Transverse colon (tissue), 4 donors: Measurements from ENCODE around the gene DDX39B.

Experiments
- EP300 ChIP-seq: sonication (generic); formaldehyde crosslinking; IDR thresholded peaks from one replicate; pipeline ENCODE4 v1.6.1; 2017; ENCODE audit warnings: antibody characterized with exemption, low read depth
- POLR2A ChIP-seq: fragments of 450-650 bp; IDR thresholded peaks from one replicate; pipeline ENCODE4 v1.6.1; 2016; ENCODE audit warnings: antibody characterized with exemption, mild to moderate bottlenecking, moderate library complexity
- POLR2AphosphoS5 ChIP-seq, 3 donors: sonication (generic); formaldehyde crosslinking; IDR thresholded peaks; one replicate each; pipeline ENCODE4 v1.6.1; 2016; ENCODE audit warnings: antibody characterized with exemption in 3 of 3
- TF ChIP-seq, protein P1 (sequence below), 5 experiments: fragments of 200-600 bp in 3 of 5; fragments of 450-650 bp in 2 of 5; sonication (generic) in 3 of 5; IDR thresholded peaks; 1 replicate in 2 of 5; 2 replicates in 3 of 5; pipeline ENCODE4 v1.5.1; 2016 to 2017; ENCODE audit warnings: antibody characterized with exemption in 5 of 5, inconsistent platforms in 3 of 5, mild to moderate bottlenecking in 2 of 5, moderate library complexity in 1 of 5

DNA sequence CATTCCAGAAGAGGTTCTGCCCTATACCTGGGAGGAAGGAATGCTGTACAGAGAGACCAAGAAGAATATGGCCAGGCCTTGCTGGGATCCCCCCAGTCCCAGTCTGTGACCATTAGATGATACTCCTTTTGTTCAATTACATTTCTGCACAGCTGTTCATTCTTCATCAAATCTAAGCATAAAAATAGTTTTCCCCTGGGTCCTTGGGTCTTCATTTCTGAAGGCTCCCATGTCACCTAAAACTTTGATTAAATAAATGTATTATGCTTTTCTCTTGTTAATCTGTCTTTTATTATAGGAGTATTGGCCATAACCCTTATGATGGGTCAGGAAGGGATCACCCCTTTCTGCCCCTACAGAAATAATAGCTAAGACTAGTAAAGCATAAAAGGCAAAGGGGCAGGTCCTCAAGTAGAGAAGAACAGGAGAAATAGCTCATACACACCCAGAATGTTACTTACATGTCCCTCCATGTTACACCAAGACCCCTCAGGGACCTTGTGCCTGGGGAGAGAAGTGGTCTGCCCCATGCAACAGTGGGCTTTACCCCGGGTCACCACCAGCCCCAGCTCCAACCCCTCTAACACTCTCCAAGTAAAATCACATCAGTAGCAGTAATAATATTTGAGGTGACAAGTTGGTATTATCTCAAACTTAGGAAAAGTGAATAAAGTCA is 28.2 kb upstream of the DDX39B start:
- TF ChIP-seq POLR2AphosphoS5 (IDR thresholded peaks at IDR 0.05) = no peak
- TF ChIP-seq, protein P1, sequence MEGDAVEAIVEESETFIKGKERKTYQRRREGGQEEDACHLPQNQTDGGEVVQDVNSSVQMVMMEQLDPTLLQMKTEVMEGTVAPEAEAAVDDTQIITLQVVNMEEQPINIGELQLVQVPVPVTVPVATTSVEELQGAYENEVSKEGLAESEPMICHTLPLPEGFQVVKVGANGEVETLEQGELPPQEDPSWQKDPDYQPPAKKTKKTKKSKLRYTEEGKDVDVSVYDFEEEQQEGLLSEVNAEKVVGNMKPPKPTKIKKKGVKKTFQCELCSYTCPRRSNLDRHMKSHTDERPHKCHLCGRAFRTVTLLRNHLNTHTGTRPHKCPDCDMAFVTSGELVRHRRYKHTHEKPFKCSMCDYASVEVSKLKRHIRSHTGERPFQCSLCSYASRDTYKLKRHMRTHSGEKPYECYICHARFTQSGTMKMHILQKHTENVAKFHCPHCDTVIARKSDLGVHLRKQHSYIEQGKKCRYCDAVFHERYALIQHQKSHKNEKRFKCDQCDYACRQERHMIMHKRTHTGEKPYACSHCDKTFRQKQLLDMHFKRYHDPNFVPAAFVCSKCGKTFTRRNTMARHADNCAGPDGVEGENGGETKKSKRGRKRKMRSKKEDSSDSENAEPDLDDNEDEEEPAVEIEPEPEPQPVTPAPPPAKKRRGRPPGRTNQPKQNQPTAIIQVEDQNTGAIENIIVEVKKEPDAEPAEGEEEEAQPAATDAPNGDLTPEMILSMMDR (IDR thresholded peaks at IDR 0.05) = no peak
- TF ChIP-seq POLR2A = no peak
- TF ChIP-seq EP300 = no peak
